GM12878 (cell line): ENCODE results near the gene ACACA. TPM values are rescaled to one million over a fixed set of nuclear protein-coding genes. Genes with fewer than 3 reads are reported as not detected.

ENCODE experiments used
- ATAC-seq: fragments of 200-7000 bp; cut with Tn5 transposase; 3 replicates; pipeline ENCODE4 v1.9.1; 2020; ENCODE audit warnings: mild to moderate bottlenecking, moderate library complexity
- BruUV-seq: library from RNA; stranded (reverse); fragments of 400-500 nt; replicated peaks from 2 replicates; lab custom pipeline; 2021; lab: Mats Ljungman, UMichigan
- CTCF ChIA-PET: fragments of 300-600 bp; sonication (Branson Sonifier 250); formaldehyde crosslinking; extraction: SDS; loops from one replicate; lab custom pipeline; 2021; ENCODE audit warnings: inconsistent platforms; lab: Yijun Ruan, JAX
- POLR2A ChIA-PET: fragments of 350-600 bp; formaldehyde crosslinking; extraction: SDS; loops from one replicate; lab custom pipeline; 2021; ENCODE audit warnings: inconsistent platforms; lab: Charles Lee
- RAD21 ChIA-PET: fragments of 300-600 bp; sonication (Branson Sonifier 250); formaldehyde crosslinking; loops from one replicate; lab custom pipeline; 2023; ENCODE audit warnings: antibody characterized with exemption; ENCODE audit not compliant: unreplicated experiment; lab: Charles Lee
- SMC1A ChIA-PET: fragments of 300-600 bp; sonication (Branson Sonifier 250); formaldehyde crosslinking; loops from one replicate; lab custom pipeline; 2023; ENCODE audit not compliant: unreplicated experiment, uncharacterized antibody; lab: Charles Lee
- DNase-seq: peaks from one replicate; pipeline ENCODE4 v3.0.0-alpha.2; 2011; ENCODE audit warnings: low read depth, low spot score
- FAIRE-seq: peaks from 3 replicates; lab custom pipeline; 2011; peaks lifted over from hg19 to GRCh38; lab: Jason Lieb, UNC
- H2AFZ ChIP-seq: 2 replicates; pipeline ENCODE4 v1.6.0; 2011; ENCODE audit warnings: low read depth, low read length, control low read depth; ENCODE audit not compliant: control insufficient read depth
- H3K27ac ChIP-seq: 2 replicates; pipeline ENCODE4 v1.5.1; 2011; ENCODE audit warnings: control low read depth; ENCODE audit not compliant: control insufficient read depth, insufficient read depth
- H3K27me3 ChIP-seq, 2 experiments: replicated peaks in 1 of 2; 2 replicates each; pipeline versions ENCODE4 v1.6.0 to v1.6.1; 2011; ENCODE audit warnings: low read length in 1 of 2; ENCODE audit not compliant: control insufficient read depth in 2 of 2, insufficient read depth in 2 of 2
- H3K36me3 ChIP-seq, 2 experiments: 2 replicates each; pipeline ENCODE4 v1.5.1; 2011; ENCODE audit warnings: low read length in 1 of 2; ENCODE audit not compliant: control insufficient read depth in 2 of 2, insufficient read depth in 2 of 2
- H3K4me1 ChIP-seq: 2 replicates; pipeline ENCODE4 v1.6.1; 2011; ENCODE audit warnings: mild to moderate bottlenecking, low read length, moderate library complexity, mixed read lengths; ENCODE audit not compliant: control insufficient read depth, insufficient read depth
- H3K4me2 ChIP-seq: 2 replicates; pipeline ENCODE4 v1.6.0; 2011; ENCODE audit warnings: control low read depth; ENCODE audit not compliant: control insufficient read depth, insufficient read depth
- H3K4me3 ChIP-seq: fragments of 200-600 bp; sonication (generic); 2 replicates; pipeline ENCODE4 v1.5.1; 2016
- H3K79me2 ChIP-seq: 2 replicates; pipeline ENCODE4 v1.6.0; 2011; ENCODE audit warnings: low read length; ENCODE audit not compliant: control insufficient read depth, insufficient read depth
- H3K9ac ChIP-seq: 2 replicates; pipeline ENCODE4 v1.8.0; 2011; ENCODE audit warnings: low read length, control low read depth, mixed read lengths; ENCODE audit not compliant: control insufficient read depth, insufficient read depth
- H3K9me3 ChIP-seq: replicated peaks from 3 replicates; pipeline ENCODE4 v1.5.1; 2011; ENCODE audit warnings: mild to moderate bottlenecking, low read length; ENCODE audit not compliant: control insufficient read depth, insufficient read depth
- H4K20me1 ChIP-seq: 2 replicates; pipeline ENCODE4 v1.6.0; 2011; ENCODE audit not compliant: control insufficient read depth, insufficient read depth
- HDAC6 ChIP-seq: fragments of 200-600 bp; sonication (generic); IDR thresholded peaks from one replicate; pipeline ENCODE4 v1.8.0; 2017; ENCODE audit warnings: antibody characterized with exemption; ENCODE audit not compliant: unreplicated experiment
- LARP7 ChIP-seq: fragments of 450-650 bp; IDR thresholded peaks from 2 replicates; pipeline ENCODE4 v1.6.1; 2017; ENCODE audit warnings: mild to moderate bottlenecking
- POLR2AphosphoS2 ChIP-seq: IDR thresholded peaks from 2 replicates; pipeline ENCODE4 v1.6.1; 2011; ENCODE audit warnings: low read depth, mild to moderate bottlenecking, low read length, improper control_type of control experiment, moderate library complexity
- RAD51 ChIP-seq: fragments of 450-650 bp; IDR thresholded peaks from 2 replicates; pipeline ENCODE4 v1.6.1; 2016; ENCODE audit warnings: moderate library complexity, mild to moderate bottlenecking, inconsistent platforms
- RELA ChIP-seq: fragments of 450-650 bp; IDR thresholded peaks from 2 replicates; pipeline ENCODE4 v1.8.0; 2014; ENCODE audit warnings: borderline replicate concordance; ENCODE audit not compliant: partially characterized antibody
- ZNF622 ChIP-seq: fragments of 450-650 bp; IDR thresholded peaks from 2 replicates; pipeline ENCODE4 v1.6.1; 2017; ENCODE audit warnings: mild to moderate bottlenecking, inconsistent platforms
- WGBS: methylation state at CpG from one replicate; pipeline ENCODE4 v1.1.6; 2016; ENCODE audit warnings: low lambda C conversion rate; ENCODE audit not compliant: insufficient replicate concordance, insufficient coverage; ENCODE audit errors: missing lambda C conversion rate; 5-methylcytosine and 5-hydroxymethylcytosine counted together
- in situ Hi-C: fragments of 300-500 bp; cut with MboI; formaldehyde crosslinking; loops from 9 replicates; pipeline ENCODE4 v1.14.3; 2018; ENCODE audit warnings: mixed read lengths
- intact Hi-C: fragments of 100-400 bp; cut with micrococcal nuclease; formaldehyde crosslinking; loops from one replicate; pipeline ENCODE4 v1.14.2; 2022; ENCODE audit not compliant: unreplicated experiment
- polyA plus RNA-seq, 11 experiments: library from polyadenylated mRNA; depleted of rRNA in 4 of 11; unstranded in 6 of 11; stranded (reverse) in 5 of 11; fragments of >200 nt; fragmentation: Nextera tagmentation in 4 of 11; fragmentation: Illumina TruSeq in 1 of 11; extraction: Ambion mirVana in 4 of 11; extraction: Trizol in 1 of 11; gene quantifications; 1 replicate in 1 of 11; 2 replicates in 10 of 11; pipeline versions ENCODE4 v1.2.1 to v1.2.3, GENCODE V29; 2011 to 2016; ENCODE audit warnings: inconsistent platforms in 2 of 11, missing spikeins in 2 of 11, low read depth in 1 of 11
- total RNA-seq, 4 experiments: library from RNA; depleted of rRNA in 3 of 4; stranded (reverse); fragments of >200 nt in 3 of 4; fragmentation: Illumina TruSeq in 1 of 4; extraction: Trizol in 1 of 4; gene quantifications; 2 replicates each; pipeline versions ENCODE4 v1.2.1 to v1.2.3, GENCODE V29; 2013 to 2021
- TF ChIP-seq, protein P1 (sequence below): fragments of 450-650 bp; IDR thresholded peaks from 2 replicates; pipeline ENCODE4 v1.6.1; 2017; ENCODE audit warnings: mild to moderate bottlenecking, moderate library complexity
- TF ChIP-seq, protein P2 (sequence below): IDR thresholded peaks from 2 replicates; pipeline ENCODE4 v1.6.1; 2011; ENCODE audit warnings: low read depth, mild to moderate bottlenecking, low read length, moderate library complexity, borderline replicate concordance; ENCODE audit errors: extremely low read depth

Gene ACACA
- total and polyA plus RNA-seq, 10 of the 15 experiments (the other 5 are each of a cell fraction or from before 2014, with no cell fraction given) = 12.9 to 74.2 (median 32.0) TPM

DNA sequence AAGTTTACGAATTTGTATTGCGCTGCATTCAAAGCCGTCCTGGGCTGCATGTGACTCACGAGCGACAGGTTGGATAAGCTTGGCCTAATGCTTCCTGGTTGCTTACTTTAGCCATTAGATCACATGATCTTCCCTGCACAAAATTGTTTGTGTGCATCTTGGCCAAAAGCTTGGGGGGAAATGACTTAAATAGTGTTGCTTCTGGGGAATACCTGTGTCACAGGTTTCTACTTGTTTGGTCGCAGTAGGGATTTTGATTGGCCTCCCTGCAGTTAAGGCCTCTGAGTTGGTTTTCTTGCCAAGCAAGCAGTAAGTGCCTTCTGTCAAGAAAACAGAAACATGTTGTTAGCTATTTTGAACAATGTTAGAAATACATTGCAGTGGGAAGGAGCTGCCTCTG lies 43.5 kb upstream of the ACACA start:
- RAD21 ChIA-PET = interaction anchor here (0.6 to 1.4 kb wide), 4 partner anchors 12 to 77 kb away, joined by 3 read pairs; no protein-coding TSS in a partner anchor
- no peak overlapping the region for H3K9ac ChIP-seq
- SMC1A ChIA-PET = interaction anchor here (0.7 to 1.7 kb wide), 12 partner anchors 9 to 77 kb away, joined by 3 to 8 read pairs (median 4); no protein-coding TSS in a partner anchor
- no peak overlapping the region for H2AFZ ChIP-seq
- no peaks in the 10 kb centered on the region for H3K4me1 ChIP-seq
- POLR2A ChIA-PET = interaction anchor here (0.6 to 1.6 kb wide), 7 partner anchors 9 to 1759 kb away, joined by 3 to 5 read pairs (median 4); partner anchors contain the start of gene DUSP14
- in situ Hi-C loops = no loop called here
- FAIRE-seq (no peak), DNase-seq (no peak), ATAC-seq (no peak)
- no peaks in the 10 kb centered on the region; the same call in 1 of the 2 replicates for H3K79me2 ChIP-seq
- BruUV-seq = no TSS peak
- no peak overlapping the region for H3K4me3 ChIP-seq
- intact Hi-C loops = no loop called here
- peaks cover 2 to 10% of the 10 kb centered on the region in 2 experiments for H3K36me3 ChIP-seq
- H3K27me3 ChIP-seq = no peaks in the 10 kb centered on the region
- no peaks in the 10 kb centered on the region for H3K9me3 ChIP-seq
- H4K20me1 ChIP-seq = no peaks in the 10 kb centered on the region
- over 99% methylated on average over 6 of the region's 6 CpGs for WGBS
- TF ChIP-seq ZNF622 = no peak
- no peak for TF ChIP-seq POLR2AphosphoS2
- TF ChIP-seq, protein P1, sequence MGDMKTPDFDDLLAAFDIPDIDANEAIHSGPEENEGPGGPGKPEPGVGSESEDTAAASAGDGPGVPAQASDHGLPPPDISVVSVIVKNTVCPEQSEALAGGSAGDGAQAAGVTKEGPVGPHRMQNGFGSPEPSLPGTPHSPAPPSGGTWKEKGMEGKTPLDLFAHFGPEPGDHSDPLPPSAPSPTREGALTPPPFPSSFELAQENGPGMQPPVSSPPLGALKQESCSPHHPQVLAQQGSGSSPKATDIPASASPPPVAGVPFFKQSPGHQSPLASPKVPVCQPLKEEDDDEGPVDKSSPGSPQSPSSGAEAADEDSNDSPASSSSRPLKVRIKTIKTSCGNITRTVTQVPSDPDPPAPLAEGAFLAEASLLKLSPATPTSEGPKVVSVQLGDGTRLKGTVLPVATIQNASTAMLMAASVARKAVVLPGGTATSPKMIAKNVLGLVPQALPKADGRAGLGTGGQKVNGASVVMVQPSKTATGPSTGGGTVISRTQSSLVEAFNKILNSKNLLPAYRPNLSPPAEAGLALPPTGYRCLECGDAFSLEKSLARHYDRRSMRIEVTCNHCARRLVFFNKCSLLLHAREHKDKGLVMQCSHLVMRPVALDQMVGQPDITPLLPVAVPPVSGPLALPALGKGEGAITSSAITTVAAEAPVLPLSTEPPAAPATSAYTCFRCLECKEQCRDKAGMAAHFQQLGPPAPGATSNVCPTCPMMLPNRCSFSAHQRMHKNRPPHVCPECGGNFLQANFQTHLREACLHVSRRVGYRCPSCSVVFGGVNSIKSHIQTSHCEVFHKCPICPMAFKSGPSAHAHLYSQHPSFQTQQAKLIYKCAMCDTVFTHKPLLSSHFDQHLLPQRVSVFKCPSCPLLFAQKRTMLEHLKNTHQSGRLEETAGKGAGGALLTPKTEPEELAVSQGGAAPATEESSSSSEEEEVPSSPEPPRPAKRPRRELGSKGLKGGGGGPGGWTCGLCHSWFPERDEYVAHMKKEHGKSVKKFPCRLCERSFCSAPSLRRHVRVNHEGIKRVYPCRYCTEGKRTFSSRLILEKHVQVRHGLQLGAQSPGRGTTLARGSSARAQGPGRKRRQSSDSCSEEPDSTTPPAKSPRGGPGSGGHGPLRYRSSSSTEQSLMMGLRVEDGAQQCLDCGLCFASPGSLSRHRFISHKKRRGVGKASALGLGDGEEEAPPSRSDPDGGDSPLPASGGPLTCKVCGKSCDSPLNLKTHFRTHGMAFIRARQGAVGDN = peak; percentile 67; the same call in 1 of the 2 replicates
- TF ChIP-seq RELA = no peak
- peak; percentile 23; the same call in 1 of the 2 replicates for TF ChIP-seq RAD51
- TF ChIP-seq, protein P2, sequence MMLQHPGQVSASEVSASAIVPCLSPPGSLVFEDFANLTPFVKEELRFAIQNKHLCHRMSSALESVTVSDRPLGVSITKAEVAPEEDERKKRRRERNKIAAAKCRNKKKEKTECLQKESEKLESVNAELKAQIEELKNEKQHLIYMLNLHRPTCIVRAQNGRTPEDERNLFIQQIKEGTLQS = no peak
- TF ChIP-seq LARP7 = no peak
- no peak for TF ChIP-seq HDAC6
- no peak overlapping the region for H3K4me2 ChIP-seq
- CTCF ChIA-PET = interaction anchor here (0.8 to 2.0 kb wide), 7 partner anchors 11 to 873 kb away, joined by 3 to 11 read pairs (median 5); no protein-coding TSS in a partner anchor
- no peak overlapping the region for H3K27ac ChIP-seq
